Measurements from ENCODE around the gene HYAL3.
A peak's percentile ranks its signal among the peaks of the same experiment; 100 is the strongest.

HYAL3 gene, protein sequence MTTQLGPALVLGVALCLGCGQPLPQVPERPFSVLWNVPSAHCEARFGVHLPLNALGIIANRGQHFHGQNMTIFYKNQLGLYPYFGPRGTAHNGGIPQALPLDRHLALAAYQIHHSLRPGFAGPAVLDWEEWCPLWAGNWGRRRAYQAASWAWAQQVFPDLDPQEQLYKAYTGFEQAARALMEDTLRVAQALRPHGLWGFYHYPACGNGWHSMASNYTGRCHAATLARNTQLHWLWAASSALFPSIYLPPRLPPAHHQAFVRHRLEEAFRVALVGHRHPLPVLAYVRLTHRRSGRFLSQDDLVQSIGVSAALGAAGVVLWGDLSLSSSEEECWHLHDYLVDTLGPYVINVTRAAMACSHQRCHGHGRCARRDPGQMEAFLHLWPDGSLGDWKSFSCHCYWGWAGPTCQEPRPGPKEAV

DNA sequence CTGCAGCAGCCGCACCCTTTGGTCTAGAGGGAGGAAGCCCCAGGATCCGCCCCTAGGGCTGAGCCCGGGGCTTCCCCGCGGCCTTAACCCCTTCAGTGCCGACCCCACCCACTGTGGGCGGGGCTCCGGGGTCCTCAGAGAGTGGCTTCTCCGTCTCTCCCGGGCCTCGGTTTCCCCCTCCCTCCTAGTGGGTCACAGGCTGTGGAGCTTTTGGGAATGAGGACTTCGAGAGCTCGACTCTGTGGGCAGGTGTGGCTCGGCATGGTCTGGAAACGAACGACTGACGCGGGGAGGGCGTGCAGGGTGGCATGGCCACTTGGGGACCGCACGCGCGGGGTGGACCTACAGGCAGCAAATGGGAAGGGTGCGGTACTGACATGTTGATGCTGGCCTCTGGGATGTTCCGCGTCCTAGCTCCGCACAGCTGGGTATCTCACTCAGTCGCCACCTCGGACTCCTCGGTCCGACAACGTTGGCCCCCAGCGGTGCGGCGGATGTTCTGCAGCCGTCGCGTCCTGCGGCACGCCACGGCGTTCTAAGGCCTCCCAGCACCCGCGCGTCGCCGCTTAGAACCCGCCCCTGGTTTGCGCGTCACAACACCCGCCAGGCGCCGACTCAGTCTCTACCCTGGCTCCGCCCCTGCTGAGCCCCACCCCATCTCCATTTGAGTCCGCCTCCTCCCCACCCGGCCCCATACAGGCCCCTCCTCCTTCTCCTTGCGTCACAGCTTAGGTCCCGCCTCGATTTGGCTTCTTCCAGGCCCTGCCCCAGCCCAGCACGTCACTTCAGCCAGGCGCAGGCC, at the start of gene HYAL3, which contains the start of gene NAA80:
Gene HYAL3, minus strand, starts transcription at position 570 of the 802 bp plus-strand sequence. CDS start 3,803 bp downstream, outside the sequence.
Gene NAA80, minus strand, starts transcription at position 570 of the 802 bp plus-strand sequence. CDS start 1,942 bp downstream, outside the sequence.
- TF ChIP-seq, protein P1, sequence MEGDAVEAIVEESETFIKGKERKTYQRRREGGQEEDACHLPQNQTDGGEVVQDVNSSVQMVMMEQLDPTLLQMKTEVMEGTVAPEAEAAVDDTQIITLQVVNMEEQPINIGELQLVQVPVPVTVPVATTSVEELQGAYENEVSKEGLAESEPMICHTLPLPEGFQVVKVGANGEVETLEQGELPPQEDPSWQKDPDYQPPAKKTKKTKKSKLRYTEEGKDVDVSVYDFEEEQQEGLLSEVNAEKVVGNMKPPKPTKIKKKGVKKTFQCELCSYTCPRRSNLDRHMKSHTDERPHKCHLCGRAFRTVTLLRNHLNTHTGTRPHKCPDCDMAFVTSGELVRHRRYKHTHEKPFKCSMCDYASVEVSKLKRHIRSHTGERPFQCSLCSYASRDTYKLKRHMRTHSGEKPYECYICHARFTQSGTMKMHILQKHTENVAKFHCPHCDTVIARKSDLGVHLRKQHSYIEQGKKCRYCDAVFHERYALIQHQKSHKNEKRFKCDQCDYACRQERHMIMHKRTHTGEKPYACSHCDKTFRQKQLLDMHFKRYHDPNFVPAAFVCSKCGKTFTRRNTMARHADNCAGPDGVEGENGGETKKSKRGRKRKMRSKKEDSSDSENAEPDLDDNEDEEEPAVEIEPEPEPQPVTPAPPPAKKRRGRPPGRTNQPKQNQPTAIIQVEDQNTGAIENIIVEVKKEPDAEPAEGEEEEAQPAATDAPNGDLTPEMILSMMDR (IDR thresholded peaks at IDR 0.05; ENCODE audit: low read depth, low read length), result peak; percentile 9; the same call in 1 of the 2 replicates
- H3K4me3 ChIP-seq (ENCODE audit: low read depth, low read length), result peak within 1 kb of the TSS; percentile 64

DNA sequence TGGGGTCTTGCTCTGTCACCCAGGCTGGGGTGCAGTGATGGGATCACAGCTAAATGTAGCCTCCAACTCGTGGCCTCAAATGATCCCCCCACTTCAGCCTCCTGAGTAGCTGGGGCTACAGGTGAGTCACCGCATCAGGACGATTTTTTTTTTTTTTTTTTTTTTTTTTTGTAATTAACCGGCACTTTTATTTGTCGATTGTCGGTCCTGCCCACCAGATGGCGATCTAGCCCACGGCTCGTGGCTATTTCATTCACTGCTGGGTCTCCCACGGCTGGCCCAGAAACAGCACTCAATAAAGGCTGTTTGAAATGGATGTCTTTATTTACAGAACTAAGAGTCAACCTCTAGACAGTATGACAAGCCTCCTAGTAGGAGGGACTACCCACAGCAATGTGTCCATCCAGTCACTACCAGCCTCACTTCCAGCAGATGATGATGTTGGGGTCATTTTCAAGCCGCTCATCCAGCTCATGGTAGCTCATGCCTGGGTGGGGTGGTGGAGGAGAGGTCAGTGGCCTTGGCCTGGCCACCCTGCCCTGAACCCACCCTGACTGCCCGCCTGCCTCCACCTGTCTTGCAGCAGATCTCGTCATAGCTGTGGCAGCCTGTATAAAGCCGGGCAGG, 48.1 kb upstream of the HYAL3 start:
- TF ChIP-seq, protein P1 (IDR thresholded peaks at IDR 0.05; ENCODE audit: low read depth, low read length), result peak; percentile 44; the same call in 1 of the 2 replicates
- no peak overlapping the region for H3K4me3 ChIP-seq (ENCODE audit: low read depth, low read length)

DNA sequence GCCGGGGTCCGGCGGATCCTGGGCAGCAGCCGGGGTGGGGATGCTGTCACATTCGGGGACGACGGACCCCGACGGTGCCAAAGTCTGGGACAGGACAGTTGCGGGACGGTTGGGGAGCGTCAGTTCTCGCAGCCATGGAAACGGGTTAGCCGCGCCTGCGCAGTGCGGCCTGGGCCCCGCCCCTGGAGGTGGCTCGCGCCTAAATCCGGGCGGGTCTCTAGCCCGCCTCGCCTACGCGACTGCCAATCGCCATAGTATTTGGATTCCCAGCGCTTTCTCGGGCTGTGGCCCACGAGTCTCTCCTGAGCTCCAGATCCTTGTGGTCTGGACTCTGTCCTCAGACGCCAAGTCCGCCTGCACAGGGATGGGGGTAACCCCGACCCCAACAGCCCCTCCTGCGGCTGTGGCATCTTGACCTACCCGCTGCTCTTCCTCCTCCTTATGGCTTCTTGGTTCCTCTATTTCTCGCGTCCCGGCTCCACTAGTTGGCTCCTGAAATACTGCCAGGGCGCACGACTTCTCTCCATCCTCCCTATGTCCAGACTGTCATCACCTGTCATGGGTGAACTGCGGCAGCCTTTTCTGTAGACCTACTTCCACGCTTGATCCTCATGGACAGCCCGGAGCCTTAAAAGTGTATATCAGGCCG, 46.5 kb upstream of the HYAL3 start, which contains the start of gene ZMYND10:
Gene ZMYND10, minus strand, starts transcription at position 147 of the 649 bp plus-strand sequence. CDS start 153 bp downstream, outside the sequence.
- TF ChIP-seq, protein P1 (IDR thresholded peaks at IDR 0.05; ENCODE audit: low read depth, low read length), result no peak
- peak within 1 kb of the TSS; percentile 54 for H3K4me3 ChIP-seq (ENCODE audit: low read depth, low read length)

DNA sequence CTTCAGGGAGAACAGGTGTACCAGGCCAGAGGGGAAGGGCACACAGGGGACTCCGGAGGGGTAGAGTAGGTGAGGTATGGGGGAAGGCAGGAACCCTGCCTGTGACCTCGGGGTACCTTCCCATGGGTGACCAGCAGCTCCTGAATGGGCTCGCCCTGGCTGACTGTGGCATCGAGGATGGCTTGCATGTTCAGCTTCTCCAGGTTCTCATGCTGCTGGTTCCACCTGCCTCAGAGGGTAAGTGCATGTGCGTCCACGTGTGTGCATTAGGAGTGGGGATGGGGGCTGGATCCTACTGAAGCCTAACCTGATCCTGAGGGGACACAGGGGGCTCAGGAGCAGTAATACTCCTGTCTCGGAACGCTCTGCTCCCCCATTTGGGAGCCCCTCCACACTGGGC, 45.8 kb upstream of the HYAL3 start:
- TF ChIP-seq, protein P1 (IDR thresholded peaks at IDR 0.05; ENCODE audit: low read depth, low read length), result no peak
- peak overlapping the region; percentile 54 for H3K4me3 ChIP-seq (ENCODE audit: low read depth, low read length)

DNA sequence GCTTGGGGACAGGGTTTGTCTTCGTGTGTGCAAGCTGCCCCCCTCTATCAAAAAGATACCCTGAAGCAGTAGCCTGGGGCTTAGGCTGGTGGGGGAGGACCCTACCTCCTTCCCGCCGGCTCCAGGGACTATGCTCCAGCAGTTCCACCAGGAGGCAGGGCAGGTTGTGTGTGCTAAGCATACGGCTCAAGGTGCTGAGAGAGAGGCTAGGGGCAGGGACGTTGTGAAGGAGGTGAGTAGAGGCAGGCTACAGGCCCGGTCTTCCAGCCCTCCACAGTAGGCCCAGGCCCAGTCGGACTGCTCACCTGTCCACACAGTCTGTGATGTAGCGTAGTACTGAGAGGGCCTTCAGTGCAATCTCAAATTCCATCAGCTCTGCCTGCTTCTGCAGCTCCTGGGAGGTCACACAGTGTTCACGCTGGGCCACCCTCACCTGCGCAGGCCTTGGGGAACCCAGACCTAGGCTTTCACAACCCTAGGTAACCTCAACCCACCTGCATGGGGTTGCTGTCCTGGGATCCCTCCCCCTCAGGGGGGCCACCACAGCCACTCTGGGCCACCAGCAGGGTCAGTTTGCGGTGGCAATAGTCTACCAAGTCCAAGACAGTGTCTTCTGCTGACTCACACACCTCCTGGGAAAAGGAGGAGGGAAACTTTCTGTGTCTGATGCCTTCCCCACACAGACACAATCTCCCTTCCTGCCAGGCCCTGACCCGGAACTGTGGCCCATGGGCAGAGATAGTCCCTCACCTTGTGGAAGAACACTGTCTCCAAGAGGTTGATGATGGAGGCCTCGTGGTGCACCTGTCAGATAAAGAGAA, 43.8 kb upstream of the HYAL3 start:
- TF ChIP-seq, protein P1 (IDR thresholded peaks at IDR 0.05; ENCODE audit: low read depth, low read length), result 0 out of 2 replicates have a peak, but pooled peaks have one; percentile 4
- H3K4me3 ChIP-seq (ENCODE audit: low read depth, low read length), result no peak overlapping the region
